ENCODE measurements around the gene TRIM9.

GRCh38 chr14:51139121-51139681, 44.3 kb upstream of the TRIM9 start:
- TF ChIP-seq CTCF (IDR thresholded peaks at IDR 0.05; ENCODE audit: extremely low read depth in 1 of 2, insufficient read depth in 1 of 2, low read depth in 1 of 2, low read length in 2 of 2) (no peak), POLR2AphosphoS5 (IDR thresholded peaks at IDR 0.05; ENCODE audit: insufficient read depth, low read depth, low read length) (no peak), EZH2 (IDR thresholded peaks at IDR 0.05; ENCODE audit: borderline replicate concordance, low read depth, low read length, severe bottlenecking) (no peak), MYC (IDR thresholded peaks at IDR 0.05; ENCODE audit: low read depth, low read length) (no peak), POLR2A (IDR thresholded peaks at IDR 0.05; ENCODE audit: low read depth, low read length) (no peak), JUN (IDR thresholded peaks at IDR 0.05; ENCODE audit: borderline replicate concordance, insufficient read depth, insufficient read length, low read depth) (no peak), MAX (IDR thresholded peaks at IDR 0.05; ENCODE audit: insufficient read depth, insufficient read length) (no peak)

Measured in endothelial cell of umbilical vein (primary cell).